Spleen (tissue), 7 donors: ENCODE results near the gene CCDC120.

Source experiments
- POLR2A ChIP-seq, 3 donors: fragments of 450-650 bp; IDR thresholded peaks; one replicate each; pipeline ENCODE4 v1.5.1; 2017; ENCODE audit warnings: antibody characterized with exemption in 3 of 3, mild to moderate bottlenecking in 1 of 3
- POLR2AphosphoS5 ChIP-seq, 3 donors: sonication (generic); formaldehyde crosslinking; IDR thresholded peaks; one replicate each; pipeline ENCODE4 v1.5.1; 2017; ENCODE audit warnings: antibody characterized with exemption in 3 of 3
- TF ChIP-seq, protein P1 (sequence below), 11 experiments: fragments of 200-600 bp in 7 of 11; fragments of 450-650 bp in 4 of 11; sonication (generic) in 4 of 11; IDR thresholded peaks in 8 of 11; conservative IDR thresholded peaks in 3 of 11; 1 replicate in 7 of 11; 2 replicates in 4 of 11; pipeline versions ENCODE4 v1.4.0 to v1.8.0; 2016 to 2021; ENCODE audit warnings: antibody characterized with exemption in 11 of 11, inconsistent platforms in 4 of 11, mild to moderate bottlenecking in 1 of 11
- donor health status: DM: no; HTN: no; CAD: no; lungs with moderate emphysema.
- donor health status: DM: no; HTN: no; CAD: no.
- donor health status: DM: no; HTN: no; CAD: no.

DNA sequence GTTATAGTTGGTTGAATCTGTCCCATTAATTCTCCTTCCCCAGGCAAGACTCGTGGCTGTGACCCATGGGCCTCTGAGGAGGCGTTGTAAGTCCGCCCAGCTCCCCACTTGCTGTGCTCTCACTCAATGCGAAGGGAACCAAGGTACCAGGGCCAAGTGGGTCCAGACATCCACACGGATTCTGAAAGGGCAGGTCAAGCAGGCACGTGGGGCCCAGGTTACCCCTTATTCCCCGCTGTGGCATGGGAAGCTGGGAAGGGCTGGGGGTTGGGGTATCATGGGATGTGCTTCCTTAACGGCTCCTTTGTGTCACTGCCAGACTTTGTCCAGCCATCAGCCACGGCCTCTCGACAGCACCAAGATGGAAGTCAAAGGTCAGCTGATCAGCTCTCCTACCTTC lies 3.1 kb downstream of the CCDC120 start:
- TF ChIP-seq, protein P1, sequence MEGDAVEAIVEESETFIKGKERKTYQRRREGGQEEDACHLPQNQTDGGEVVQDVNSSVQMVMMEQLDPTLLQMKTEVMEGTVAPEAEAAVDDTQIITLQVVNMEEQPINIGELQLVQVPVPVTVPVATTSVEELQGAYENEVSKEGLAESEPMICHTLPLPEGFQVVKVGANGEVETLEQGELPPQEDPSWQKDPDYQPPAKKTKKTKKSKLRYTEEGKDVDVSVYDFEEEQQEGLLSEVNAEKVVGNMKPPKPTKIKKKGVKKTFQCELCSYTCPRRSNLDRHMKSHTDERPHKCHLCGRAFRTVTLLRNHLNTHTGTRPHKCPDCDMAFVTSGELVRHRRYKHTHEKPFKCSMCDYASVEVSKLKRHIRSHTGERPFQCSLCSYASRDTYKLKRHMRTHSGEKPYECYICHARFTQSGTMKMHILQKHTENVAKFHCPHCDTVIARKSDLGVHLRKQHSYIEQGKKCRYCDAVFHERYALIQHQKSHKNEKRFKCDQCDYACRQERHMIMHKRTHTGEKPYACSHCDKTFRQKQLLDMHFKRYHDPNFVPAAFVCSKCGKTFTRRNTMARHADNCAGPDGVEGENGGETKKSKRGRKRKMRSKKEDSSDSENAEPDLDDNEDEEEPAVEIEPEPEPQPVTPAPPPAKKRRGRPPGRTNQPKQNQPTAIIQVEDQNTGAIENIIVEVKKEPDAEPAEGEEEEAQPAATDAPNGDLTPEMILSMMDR (IDR thresholded peaks at IDR 0.05 in 8 of 11, conservative IDR thresholded peaks at IDR 0.05 in 3 of 11): no peak
- no peak for TF ChIP-seq POLR2A (IDR thresholded peaks at IDR 0.05)
- no peak for TF ChIP-seq POLR2AphosphoS5 (IDR thresholded peaks at IDR 0.05)
